Activated CD8-positive, alpha-beta T cell treated with anti-CD3 and anti-CD28 coated beads, Interleukin-2, amount 10 ng/mL, durations not matched to agents 7 days and 5 days (primary cell): ENCODE data around the gene SLC4A2. TPM values are rescaled to one million over a fixed set of nuclear protein-coding genes. Genes with fewer than 3 reads are reported as not detected.

Experiments used
- ATAC-seq: fragments of 150-1000 bp; cut with Tn5 transposase; one replicate; pipeline ENCODE4 v1.10.0; 2021; ENCODE audit warnings: moderate library complexity
- CTCF ChIA-PET: fragments of 350-600 bp; sonication (Branson Sonifier 250); formaldehyde crosslinking; loops from one replicate; lab custom pipeline; 2021; ENCODE audit warnings: antibody characterized with exemption; lab: Charles Lee
- POLR2A ChIA-PET: fragments of 350-600 bp; sonication (Branson Sonifier 250); formaldehyde crosslinking; loops from one replicate; lab custom pipeline; 2021; ENCODE audit warnings: antibody characterized with exemption; lab: Charles Lee
- DNase-seq: peaks from one replicate; pipeline ENCODE4 v3.0.0-alpha.2; 2020
- H3K27ac Mint-ChIP-seq: one replicate; pipeline ENCODE4 v1.8.0; 2021; ENCODE audit warnings: mild to moderate bottlenecking, mixed read lengths
- H3K27me3 Mint-ChIP-seq: one replicate; pipeline ENCODE4 v1.8.0; 2021; ENCODE audit warnings: low read depth, mixed read lengths
- H3K36me3 Mint-ChIP-seq: one replicate; pipeline ENCODE4 v1.8.0; 2021; ENCODE audit warnings: low read depth, mixed read lengths
- H3K4me1 Mint-ChIP-seq: one replicate; pipeline ENCODE4 v1.8.0; 2021; ENCODE audit warnings: low read depth, mixed read lengths
- H3K4me3 Mint-ChIP-seq: one replicate; pipeline ENCODE4 v1.8.0; 2021; ENCODE audit warnings: mild to moderate bottlenecking, mixed read lengths
- H3K9me3 Mint-ChIP-seq: one replicate; pipeline ENCODE4 v1.8.0; 2022; ENCODE audit warnings: mixed read lengths; ENCODE audit not compliant: insufficient read depth
- total RNA-seq, 2 experiments: library from RNA; stranded (reverse); gene quantifications; one replicate each; pipeline ENCODE4 v1.2.3, GENCODE V29; 2021

Gene SLC4A2
- total RNA-seq, 2 experiments from 2014 or later, result 107 to 112 TPM

- Mint-ChIP-seq H3K4me3 (no peak within 1 kb of the TSS), H3K27me3 (peaks cover 12% of the 10 kb centered on the region), H3K36me3 (peaks cover 3% of the 10 kb centered on the region), H3K9me3 (no peaks in the 10 kb centered on the region), H3K27ac (no peak within 1 kb of the TSS), H3K4me1 (peaks cover 17% of the 10 kb centered on the region)
- no peak for ATAC-seq
- DNase-seq, result no peak
- CTCF ChIA-PET, result interaction anchor here (0.6 kb wide), 1 partner anchor 62 kb away, joined by 3 read pairs; no protein-coding TSS in a partner anchor
- POLR2A ChIA-PET, result interaction anchor here (0.6 kb wide), 1 partner anchor 1678 kb away, joined by 3 read pairs; no protein-coding TSS in a partner anchor
Observed at GRCh38 chr7:151047976-151048815, 11.2 kb upstream of the SLC4A2 start, which contains the start of gene ASIC3. Gene ASIC3 (plus strand): TSS chr7:151048531. CDS start chr7:151048886, 355 bp downstream.

- Mint-ChIP-seq H3K4me1 (peaks cover 21% of the 10 kb centered on the region), H3K27ac (no peak overlapping the region), H3K9me3 (no peaks in the 10 kb centered on the region), H3K27me3 (peaks cover 12% of the 10 kb centered on the region), H3K36me3 (peaks cover 3% of the 10 kb centered on the region), H3K4me3 (no peak overlapping the region)
- ATAC-seq, result no peak
- ChIA-PET POLR2A (interaction anchor here (0.6 to 1.5 kb wide), 2 partner anchors 56 to 1677 kb away, joined by 3 read pairs; no protein-coding TSS in a partner anchor), CTCF (no interaction called here)
- no peak for DNase-seq
Observed at GRCh38 chr7:151048911-151049463, 10.4 kb upstream of the SLC4A2 start.

- peaks cover 6% of the 10 kb centered on the region for H3K36me3 Mint-ChIP-seq
- CTCF ChIA-PET, result interaction anchor here (1.3 kb wide), 1 partner anchor 59 kb away, joined by 3 read pairs; no protein-coding TSS in a partner anchor
- H3K9me3 Mint-ChIP-seq, result no peaks in the 10 kb centered on the region
- H3K27ac Mint-ChIP-seq, result no peak overlapping the region
- ATAC-seq, result peak; percentile 75
- POLR2A ChIA-PET, result no interaction called here
- DNase-seq, result peak; percentile 76
- peaks cover 12% of the 10 kb centered on the region for H3K27me3 Mint-ChIP-seq
- H3K4me1 Mint-ChIP-seq, result peaks cover 23% of the 10 kb centered on the region
- H3K4me3 Mint-ChIP-seq, result no peak overlapping the region
Observed at GRCh38 chr7:151051108-151051507, 8.3 kb upstream of the SLC4A2 start.

GRCh38 chr7:151053096-151053495 lies 6.3 kb upstream of the SLC4A2 start:
- POLR2A ChIA-PET, result no interaction called here
- no peaks in the 10 kb centered on the region for H3K9me3 Mint-ChIP-seq
- H3K4me3 Mint-ChIP-seq, result no peak overlapping the region
- CTCF ChIA-PET, result no interaction called here
- H3K27me3 Mint-ChIP-seq, result peaks cover 12% of the 10 kb centered on the region
- peaks cover 6% of the 10 kb centered on the region for H3K36me3 Mint-ChIP-seq
- ATAC-seq, result no peak
- H3K4me1 Mint-ChIP-seq, result peaks cover 36% of the 10 kb centered on the region
- no peak overlapping the region for H3K27ac Mint-ChIP-seq
- DNase-seq, result no peak

GRCh38 chr7:151053751-151054150 lies 5.6 kb upstream of the SLC4A2 start:
- ATAC-seq, result no peak
- Mint-ChIP-seq H3K9me3 (no peaks in the 10 kb centered on the region), H3K4me1 (peaks cover 42% of the 10 kb centered on the region), H3K36me3 (peaks cover 6% of the 10 kb centered on the region), H3K4me3 (no peak overlapping the region), H3K27ac (no peak overlapping the region), H3K27me3 (peaks cover 12% of the 10 kb centered on the region)
- CTCF ChIA-PET, result no interaction called here
- no peak for DNase-seq
- POLR2A ChIA-PET, result no interaction called here

- H3K4me3 Mint-ChIP-seq, result peak overlapping the region; percentile 94
- peaks cover 3% of the 10 kb centered on the region for H3K27me3 Mint-ChIP-seq
- peaks cover 6% of the 10 kb centered on the region for H3K36me3 Mint-ChIP-seq
- no peak overlapping the region for H3K27ac Mint-ChIP-seq
- no peak for DNase-seq
- ChIA-PET POLR2A (no interaction called here), CTCF (interaction anchor here (1.0 kb wide), 1 partner anchor 54 kb away, joined by 5 read pairs; no protein-coding TSS in a partner anchor)
- H3K9me3 Mint-ChIP-seq, result no peaks in the 10 kb centered on the region
- no peak for ATAC-seq
- H3K4me1 Mint-ChIP-seq, result peaks cover 52% of the 10 kb centered on the region
Observed at GRCh38 chr7:151056283-151056665, 3.1 kb upstream of the SLC4A2 start.

- peak overlapping the region; percentile 94 for H3K4me3 Mint-ChIP-seq
- no peak for DNase-seq
- peaks cover 12% of the 10 kb centered on the region for H3K36me3 Mint-ChIP-seq
- H3K9me3 Mint-ChIP-seq, result no peaks in the 10 kb centered on the region
- ChIA-PET CTCF (no interaction called here), POLR2A (no interaction called here)
- H3K4me1 Mint-ChIP-seq, result peaks cover 54% of the 10 kb centered on the region
- H3K27me3 Mint-ChIP-seq, result peaks cover 3% of the 10 kb centered on the region
- H3K27ac Mint-ChIP-seq, result peak overlapping the region; percentile 81
- ATAC-seq, result no peak
Observed at GRCh38 chr7:151056666-151057505, 2.5 kb upstream of the SLC4A2 start.

GRCh38 chr7:151057506-151057988 lies 1.8 kb upstream of the SLC4A2 start, which contains the start of gene CDK5:
Gene CDK5 (minus strand): TSS chr7:151057897. CDS start chr7:151057848, 49 bp downstream.
- H3K27ac Mint-ChIP-seq, result peak within 1 kb of the TSS; percentile 93
- H3K27me3 Mint-ChIP-seq, result peaks cover 2% of the 10 kb centered on the region
- H3K4me3 Mint-ChIP-seq, result peak within 1 kb of the TSS; percentile 94
- H3K36me3 Mint-ChIP-seq, result peaks cover 12% of the 10 kb centered on the region
- H3K4me1 Mint-ChIP-seq, result peaks cover 54% of the 10 kb centered on the region
- ChIA-PET CTCF (no interaction called here), POLR2A (no interaction called here)
- no peaks in the 10 kb centered on the region for H3K9me3 Mint-ChIP-seq
- DNase-seq (no peak), ATAC-seq (peak; percentile 6)

GRCh38 chr7:151057989-151058780 lies 1.2 kb upstream of the SLC4A2 start:
- H3K4me3 Mint-ChIP-seq, result peak overlapping the region; percentile 94
- ATAC-seq, result peak; percentile 92

GRCh38 chr7:151058781-151059366 lies 515 bp upstream of the SLC4A2 start:
- no peaks in the 10 kb centered on the region for H3K27me3 Mint-ChIP-seq
- ATAC-seq, result peak; percentile 6
- ChIA-PET POLR2A (interaction anchor here (1.0 to 1.6 kb wide), 6 partner anchors 9 to 45 kb away, joined by 3 to 5 read pairs (median 4); partner anchors contain the start of genes ABCB8, FASTK and TMUB1), CTCF (interaction anchor here (0.6 to 1.7 kb wide), 7 partner anchors 26 to 429 kb away, joined by 3 to 5 read pairs (median 3); partner anchors contain the start of gene ABCB8)
- peak overlapping the region; percentile 94 for H3K4me3 Mint-ChIP-seq
- H3K36me3 Mint-ChIP-seq, result peaks cover 15% of the 10 kb centered on the region
- H3K27ac Mint-ChIP-seq, result peak overlapping the region; percentile 93
- no peaks in the 10 kb centered on the region for H3K9me3 Mint-ChIP-seq
- peak; percentile 40 for DNase-seq
- peaks cover 44% of the 10 kb centered on the region for H3K4me1 Mint-ChIP-seq

More at GRCh38 chr7:151057989-151058780, 1.2 kb upstream of the SLC4A2 start:
- no peaks in the 10 kb centered on the region for H3K9me3 Mint-ChIP-seq
- peak; percentile 99 for DNase-seq
- H3K27me3 Mint-ChIP-seq, result no peaks in the 10 kb centered on the region
- POLR2A ChIA-PET, result interaction anchor here (1.0 to 1.6 kb wide), 6 partner anchors 10 to 44 kb away, joined by 3 to 5 read pairs (median 4); partner anchors contain the start of genes ABCB8, FASTK and TMUB1
- CTCF ChIA-PET, result interaction anchor here (0.6 to 1.7 kb wide), 7 partner anchors 26 to 430 kb away, joined by 3 to 5 read pairs (median 3); partner anchors contain the start of gene ABCB8
- H3K27ac Mint-ChIP-seq, result peak overlapping the region; percentile 93
- H3K4me1 Mint-ChIP-seq, result peaks cover 48% of the 10 kb centered on the region
- H3K36me3 Mint-ChIP-seq, result peaks cover 11% of the 10 kb centered on the region
